ENCODE measurements around the gene MVB12B. TPM values are rescaled to one million over a fixed set of nuclear protein-coding genes. Genes with fewer than 3 reads are reported as not detected.

Gene MVB12B
- total RNA-seq, 1 experiment from 2014 or later = 10.9 TPM

DNA sequence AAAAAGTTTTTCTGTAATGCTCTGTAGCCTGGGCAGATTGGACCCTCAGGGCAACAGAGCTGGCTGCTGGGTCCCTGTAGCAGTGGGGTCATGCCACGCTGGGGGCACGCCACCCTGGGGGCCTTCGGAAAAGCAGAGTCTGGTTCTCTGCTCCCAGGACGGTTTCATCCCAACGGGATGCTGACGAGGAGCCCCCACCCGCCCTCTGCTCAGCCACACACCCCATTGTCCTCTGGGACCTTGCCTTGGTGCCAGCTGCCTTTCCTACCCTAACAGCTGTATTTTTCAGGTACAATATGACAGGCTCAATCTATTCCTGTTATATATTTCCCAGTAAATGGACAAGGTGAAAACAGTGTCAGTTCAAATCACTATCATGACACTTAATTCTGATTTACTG is 29.0 kb upstream of the MVB12B start:
- DNase-seq (ENCODE audit: low read depth, low spot score) = no peak
- CTCF ChIA-PET = interaction anchor here (1.1 kb wide), 1 partner anchor 404 kb away, joined by 3 read pairs; no protein-coding TSS in a partner anchor
- no TSS peak for BruUV-seq (replicated peaks)

More for the DNA sequence above, 29.0 kb upstream of the MVB12B start:
- Histone ChIP-seq H2AFZ (ENCODE audit: low read depth, low read length, poor library complexity, severe bottlenecking) (no peak overlapping the region), H4K20me1 (ENCODE audit: insufficient read depth) (no peaks in the 10 kb centered on the region), H3K79me2 (ENCODE audit: insufficient read depth, low read length) (no peaks in the 10 kb centered on the region), H3K9ac (ENCODE audit: low read length) (no peak overlapping the region), H3K9me2 (ENCODE audit: insufficient read depth) (no peaks in the 10 kb centered on the region), H3K27me3 (ENCODE audit: insufficient read depth, low read length) (no peaks in the 10 kb centered on the region), H3K4me2 (ENCODE audit: low read length) (no peak overlapping the region), H3K4me1 (ENCODE audit: control insufficient read depth in 1 of 2, insufficient read depth in 2 of 2, low read length in 2 of 2) (peaks cover 8 to 29% of the 10 kb centered on the region in 2 experiments; a peak in 3 of 4 replicates), H3K9me3 (ENCODE audit: control insufficient read depth in 1 of 2, insufficient read depth in 1 of 2, low read depth in 1 of 2, low read length in 2 of 2) (no peaks in the 10 kb centered on the region), H3K4me3 (replicated peaks in 1 of 2; ENCODE audit: low read depth in 1 of 2, low read length in 2 of 2) (no peak overlapping the region), H3K27ac (ENCODE audit: low read depth, low read length) (no peak overlapping the region), H3K36me3 (ENCODE audit: control insufficient read depth in 1 of 2, insufficient read depth in 2 of 2, low read length in 2 of 2) (no peaks in the 10 kb centered on the region)
- RAD21 ChIA-PET (ENCODE audit: low non-redundant PET in 1 of 2, low total read pairs in 2 of 2, uncharacterized antibody in 2 of 2, unreplicated experiment in 2 of 2) = no interaction called here
- TF ChIP-seq, protein P1, sequence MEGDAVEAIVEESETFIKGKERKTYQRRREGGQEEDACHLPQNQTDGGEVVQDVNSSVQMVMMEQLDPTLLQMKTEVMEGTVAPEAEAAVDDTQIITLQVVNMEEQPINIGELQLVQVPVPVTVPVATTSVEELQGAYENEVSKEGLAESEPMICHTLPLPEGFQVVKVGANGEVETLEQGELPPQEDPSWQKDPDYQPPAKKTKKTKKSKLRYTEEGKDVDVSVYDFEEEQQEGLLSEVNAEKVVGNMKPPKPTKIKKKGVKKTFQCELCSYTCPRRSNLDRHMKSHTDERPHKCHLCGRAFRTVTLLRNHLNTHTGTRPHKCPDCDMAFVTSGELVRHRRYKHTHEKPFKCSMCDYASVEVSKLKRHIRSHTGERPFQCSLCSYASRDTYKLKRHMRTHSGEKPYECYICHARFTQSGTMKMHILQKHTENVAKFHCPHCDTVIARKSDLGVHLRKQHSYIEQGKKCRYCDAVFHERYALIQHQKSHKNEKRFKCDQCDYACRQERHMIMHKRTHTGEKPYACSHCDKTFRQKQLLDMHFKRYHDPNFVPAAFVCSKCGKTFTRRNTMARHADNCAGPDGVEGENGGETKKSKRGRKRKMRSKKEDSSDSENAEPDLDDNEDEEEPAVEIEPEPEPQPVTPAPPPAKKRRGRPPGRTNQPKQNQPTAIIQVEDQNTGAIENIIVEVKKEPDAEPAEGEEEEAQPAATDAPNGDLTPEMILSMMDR (IDR thresholded peaks at IDR 0.05 in 2 of 3, conservative IDR thresholded peaks at IDR 0.05 in 1 of 3; ENCODE audit: borderline replicate concordance in 1 of 3, insufficient read depth in 1 of 3, low read depth in 2 of 3, low read length in 2 of 3) = no peak
- no peak for TF ChIP-seq SP1 (IDR thresholded peaks at IDR 0.05; ENCODE audit: low read depth)
- no peak for TF ChIP-seq ZFX (IDR thresholded peaks at IDR 0.05)
- TF ChIP-seq CEBPB (IDR thresholded peaks at IDR 0.05; ENCODE audit: low read depth) = no peak
- no peak for TF ChIP-seq EZH2 (IDR thresholded peaks at IDR 0.05)
- TF ChIP-seq, protein P2, sequence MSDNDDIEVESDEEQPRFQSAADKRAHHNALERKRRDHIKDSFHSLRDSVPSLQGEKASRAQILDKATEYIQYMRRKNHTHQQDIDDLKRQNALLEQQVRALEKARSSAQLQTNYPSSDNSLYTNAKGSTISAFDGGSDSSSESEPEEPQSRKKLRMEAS (IDR thresholded peaks at IDR 0.05) = no peak
- TF ChIP-seq ZNF274 (IDR thresholded peaks at IDR 0.05; ENCODE audit: low read depth, low read length) = no peak
- no peak for TF ChIP-seq SRF (IDR thresholded peaks at IDR 0.05; ENCODE audit: low read depth)
- no peak for TF ChIP-seq POLR2AphosphoS5 (IDR thresholded peaks at IDR 0.05; ENCODE audit: low read depth, low read length)
- TF ChIP-seq SIN3A (IDR thresholded peaks at IDR 0.05; ENCODE audit: low read depth) = no peak
- TF ChIP-seq FOSL1 (IDR thresholded peaks at IDR 0.05; ENCODE audit: low read depth) = no peak
- no peak for TF ChIP-seq EZH2phosphoT487 (IDR thresholded peaks at IDR 0.05; ENCODE audit: borderline replicate concordance)
- TF ChIP-seq CBX3 (IDR thresholded peaks at IDR 0.05; ENCODE audit: low read depth) = no peak
- TF ChIP-seq POLR2A (IDR thresholded peaks at IDR 0.05; ENCODE audit: borderline replicate concordance, extremely low read depth, insufficient read depth, insufficient read length) = no peak
- POLR2A ChIA-PET = no interaction called here
- intact Hi-C loops (cut with micrococcal nuclease) = no loop called here
- no peak for ATAC-seq

All from HCT116 (cell line).